ENCODE results near the gene GNG8. TPM values are rescaled to one million over a fixed set of nuclear protein-coding genes. Genes with fewer than 3 reads are reported as not detected.
A peak's percentile ranks its signal among the peaks of the same experiment; 100 is the strongest.

The GNG8 gene
- total and polyA plus RNA-seq, 2 donors (not counting 1 experiment from before 2014, with no cell fraction given) = not detected

DNA sequence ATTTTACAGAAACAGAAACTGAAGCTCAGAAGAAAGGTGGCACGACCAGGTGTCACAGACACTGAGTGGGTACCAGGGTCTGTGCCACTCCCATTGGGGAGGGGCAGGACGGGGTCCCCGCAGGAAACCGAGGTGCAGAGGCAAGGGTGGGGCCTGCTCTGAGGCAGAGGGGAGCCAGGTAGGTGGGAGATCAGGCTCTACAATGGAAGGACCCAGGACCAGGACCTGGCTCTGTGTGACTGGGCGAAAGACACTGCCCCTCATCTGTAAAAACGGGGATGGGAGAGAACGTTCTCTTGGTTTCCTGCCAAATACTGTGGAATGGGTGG, 13.9 kb downstream of the GNG8 start:
- DNase-seq (ENCODE audit: low read depth in 2 of 2) = no peak
- peak overlapping the region; percentile 45 for H3K27ac ChIP-seq (ENCODE audit: insufficient read depth, low read length)
- peaks cover 38% of the 10 kb centered on the region for H3K4me1 ChIP-seq (ENCODE audit: control insufficient read depth, extremely low read depth, insufficient read depth, low read length)
- H3K27me3 ChIP-seq (ENCODE audit: control insufficient read depth, insufficient read depth, low read length) = no peaks in the 10 kb centered on the region
- H3K4me2 ChIP-seq (ENCODE audit: extremely low read depth, insufficient read depth, low read length) = peak overlapping the region; percentile 93
- TF ChIP-seq, protein P1, sequence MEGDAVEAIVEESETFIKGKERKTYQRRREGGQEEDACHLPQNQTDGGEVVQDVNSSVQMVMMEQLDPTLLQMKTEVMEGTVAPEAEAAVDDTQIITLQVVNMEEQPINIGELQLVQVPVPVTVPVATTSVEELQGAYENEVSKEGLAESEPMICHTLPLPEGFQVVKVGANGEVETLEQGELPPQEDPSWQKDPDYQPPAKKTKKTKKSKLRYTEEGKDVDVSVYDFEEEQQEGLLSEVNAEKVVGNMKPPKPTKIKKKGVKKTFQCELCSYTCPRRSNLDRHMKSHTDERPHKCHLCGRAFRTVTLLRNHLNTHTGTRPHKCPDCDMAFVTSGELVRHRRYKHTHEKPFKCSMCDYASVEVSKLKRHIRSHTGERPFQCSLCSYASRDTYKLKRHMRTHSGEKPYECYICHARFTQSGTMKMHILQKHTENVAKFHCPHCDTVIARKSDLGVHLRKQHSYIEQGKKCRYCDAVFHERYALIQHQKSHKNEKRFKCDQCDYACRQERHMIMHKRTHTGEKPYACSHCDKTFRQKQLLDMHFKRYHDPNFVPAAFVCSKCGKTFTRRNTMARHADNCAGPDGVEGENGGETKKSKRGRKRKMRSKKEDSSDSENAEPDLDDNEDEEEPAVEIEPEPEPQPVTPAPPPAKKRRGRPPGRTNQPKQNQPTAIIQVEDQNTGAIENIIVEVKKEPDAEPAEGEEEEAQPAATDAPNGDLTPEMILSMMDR (conservative IDR thresholded peaks at IDR 0.05 in 1 of 2, IDR thresholded peaks at IDR 0.05 in 1 of 2; ENCODE audit: low read depth in 1 of 2, low read length in 2 of 2) = no peak
- no peak for TF ChIP-seq EZH2 (IDR thresholded peaks at IDR 0.05; ENCODE audit: low read length, missing control alignments)
- peaks cover 30% of the 10 kb centered on the region for H3K79me2 ChIP-seq (ENCODE audit: control insufficient read depth, insufficient read depth, low read length)
- H3K4me3 ChIP-seq (replicated peaks in 1 of 4; ENCODE audit: control extremely low read depth in 1 of 4, insufficient read depth in 1 of 4, low read depth in 3 of 4, low read length in 4 of 4) = peak overlapping the region in 3 of 4 experiments; percentile 45 to 56 (median 46)
- peak overlapping the region; percentile 1 for H3K9ac ChIP-seq (ENCODE audit: insufficient read depth, low read length)
- H3K9me3 ChIP-seq (ENCODE audit: control insufficient read depth, insufficient read depth, low read depth, low read length) = no peaks in the 10 kb centered on the region
- peaks cover 3% of the 10 kb centered on the region for H3K36me3 ChIP-seq (ENCODE audit: control insufficient read depth, insufficient read depth, low read length)
- no peak overlapping the region for H2AFZ ChIP-seq (ENCODE audit: low read length)
- no peaks in the 10 kb centered on the region for H4K20me1 ChIP-seq (ENCODE audit: control insufficient read depth, extremely low read depth, insufficient read depth, low read length)

DNA sequence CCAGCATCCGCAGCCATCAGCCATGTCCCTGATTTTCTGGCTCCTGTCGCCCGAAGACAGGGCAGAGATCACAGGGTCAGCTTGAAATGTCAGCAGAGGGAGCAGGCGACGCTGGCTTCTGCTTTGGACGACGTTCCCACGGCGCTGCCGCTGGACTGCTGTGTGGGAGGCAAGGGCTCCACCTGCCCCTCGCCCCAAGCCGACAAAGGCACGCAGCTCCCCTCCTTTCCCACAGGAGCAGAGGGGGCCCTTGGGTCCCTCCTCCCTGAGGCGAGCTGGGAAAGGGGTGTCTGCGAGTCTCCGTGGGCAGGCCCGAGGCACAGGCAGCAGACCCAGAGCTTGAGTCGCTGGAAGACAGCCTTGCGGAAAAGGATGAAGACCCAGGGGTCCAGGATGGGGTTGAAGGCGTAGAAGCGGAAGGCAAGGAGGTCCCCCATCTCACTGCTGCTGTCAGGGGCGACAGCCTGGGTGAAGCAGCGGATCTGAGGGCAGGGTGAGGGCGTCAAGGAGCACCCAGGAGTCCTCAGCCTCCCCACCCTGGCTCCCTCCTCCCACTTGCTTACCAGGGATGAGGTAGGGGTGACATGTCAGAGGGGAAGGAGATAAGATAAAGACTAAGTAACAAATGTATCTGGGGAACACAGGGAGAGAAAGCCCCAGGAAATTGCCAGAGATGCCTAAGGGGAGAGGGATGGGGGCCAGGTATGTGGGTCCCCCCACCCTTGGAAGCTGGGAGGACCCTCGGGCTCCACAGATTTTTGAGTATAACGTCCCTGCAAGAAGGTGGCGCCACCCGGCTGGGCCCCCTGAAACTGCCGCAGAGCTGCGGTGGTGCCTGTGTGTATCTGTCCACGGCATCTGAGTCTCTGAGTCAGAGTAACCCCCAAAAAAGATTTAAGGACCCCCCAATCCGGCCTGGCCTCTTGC, 14.5 kb downstream of the GNG8 start:
- Histone ChIP-seq H3K27me3 (ENCODE audit: control insufficient read depth, insufficient read depth, low read length) (no peaks in the 10 kb centered on the region), H3K79me2 (ENCODE audit: control insufficient read depth, insufficient read depth, low read length) (peaks cover 30% of the 10 kb centered on the region), H3K9ac (ENCODE audit: insufficient read depth, low read length) (peak overlapping the region; percentile 62), H3K9me3 (ENCODE audit: control insufficient read depth, insufficient read depth, low read depth, low read length) (no peaks in the 10 kb centered on the region), H2AFZ (ENCODE audit: low read length) (no peak overlapping the region), H3K4me2 (ENCODE audit: extremely low read depth, insufficient read depth, low read length) (peak overlapping the region; percentile 93), H3K36me3 (ENCODE audit: control insufficient read depth, insufficient read depth, low read length) (peaks cover 3% of the 10 kb centered on the region), H3K4me1 (ENCODE audit: control insufficient read depth, extremely low read depth, insufficient read depth, low read length) (peaks cover 41% of the 10 kb centered on the region), H3K27ac (ENCODE audit: insufficient read depth, low read length) (peak overlapping the region; percentile 58), H4K20me1 (ENCODE audit: control insufficient read depth, extremely low read depth, insufficient read depth, low read length) (no peaks in the 10 kb centered on the region), H3K4me3 (replicated peaks in 1 of 4; ENCODE audit: control extremely low read depth in 1 of 4, insufficient read depth in 1 of 4, low read depth in 3 of 4, low read length in 4 of 4) (peak overlapping the region in 3 of 4 experiments; percentile 45 to 56 (median 46))
- no peak for TF ChIP-seq EZH2 (IDR thresholded peaks at IDR 0.05; ENCODE audit: low read length, missing control alignments)
- TF ChIP-seq, protein P1 (conservative IDR thresholded peaks at IDR 0.05 in 1 of 2, IDR thresholded peaks at IDR 0.05 in 1 of 2; ENCODE audit: low read depth in 1 of 2, low read length in 2 of 2) = no peak
- no peak for DNase-seq (ENCODE audit: low read depth in 2 of 2)

DNA sequence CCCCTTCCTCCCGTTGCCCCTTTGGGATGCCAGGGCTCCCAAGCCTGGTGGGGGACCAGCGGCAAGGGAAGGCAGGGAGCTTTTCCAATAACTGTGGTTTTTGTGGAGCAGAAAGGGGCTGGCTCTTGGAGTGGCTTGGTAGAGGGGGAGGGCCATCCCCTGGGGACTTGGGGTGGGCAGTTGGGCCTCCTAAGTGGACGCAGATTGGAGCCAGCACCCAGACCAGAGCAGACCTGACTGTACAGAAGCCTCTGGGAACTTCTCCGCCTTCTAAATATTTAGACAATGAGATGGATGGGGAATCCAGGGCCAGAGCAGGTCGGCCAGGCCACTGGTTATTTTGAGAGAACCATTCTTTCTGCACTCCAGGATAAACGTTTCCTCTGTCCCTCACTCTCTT, 15.3 kb downstream of the GNG8 start:
- Histone ChIP-seq H3K36me3 (ENCODE audit: control insufficient read depth, insufficient read depth, low read length) (peaks cover 3% of the 10 kb centered on the region), H3K4me1 (ENCODE audit: control insufficient read depth, extremely low read depth, insufficient read depth, low read length) (peaks cover 43% of the 10 kb centered on the region), H3K79me2 (ENCODE audit: control insufficient read depth, insufficient read depth, low read length) (peaks cover 30% of the 10 kb centered on the region), H3K4me3 (replicated peaks in 1 of 4; ENCODE audit: control extremely low read depth in 1 of 4, insufficient read depth in 1 of 4, low read depth in 3 of 4, low read length in 4 of 4) (peak overlapping the region in 3 of 4 experiments; percentile 45 to 56 (median 46)), H2AFZ (ENCODE audit: low read length) (no peak overlapping the region), H3K27ac (ENCODE audit: insufficient read depth, low read length) (peak overlapping the region; percentile 58), H4K20me1 (ENCODE audit: control insufficient read depth, extremely low read depth, insufficient read depth, low read length) (no peaks in the 10 kb centered on the region), H3K4me2 (ENCODE audit: extremely low read depth, insufficient read depth, low read length) (peak overlapping the region; percentile 93), H3K27me3 (ENCODE audit: control insufficient read depth, insufficient read depth, low read length) (no peaks in the 10 kb centered on the region), H3K9ac (ENCODE audit: insufficient read depth, low read length) (peak overlapping the region; percentile 62), H3K9me3 (ENCODE audit: control insufficient read depth, insufficient read depth, low read depth, low read length) (no peaks in the 10 kb centered on the region)
- peak; percentile 75 to 76 for DNase-seq (ENCODE audit: low read depth in 2 of 2)
- TF ChIP-seq, protein P1 (conservative IDR thresholded peaks at IDR 0.05 in 1 of 2, IDR thresholded peaks at IDR 0.05 in 1 of 2; ENCODE audit: low read depth in 1 of 2, low read length in 2 of 2) = no peak

Data from fibroblast of lung (primary cell).